B cell (primary cell): Measurements from ENCODE around the gene VPS11. TPM values are rescaled to one million over a fixed set of nuclear protein-coding genes. Genes with fewer than 3 reads are reported as not detected.

Experiments used
- ATAC-seq: fragments of 200-7000 bp; cut with Tn5 transposase; one replicate; pipeline ENCODE4 v1.10.0; 2021; ENCODE audit warnings: low read depth, mild to moderate bottlenecking, moderate number of reproducible peaks, moderate library complexity
- CTCF ChIA-PET: fragments of 350-600 bp; sonication (Branson Sonifier 250); formaldehyde crosslinking; loops from one replicate; lab custom pipeline; 2021; ENCODE audit warnings: antibody characterized with exemption, inconsistent platforms; lab: Charles Lee
- POLR2A ChIA-PET: fragments of 350-600 bp; sonication (Branson Sonifier 250); formaldehyde crosslinking; loops from one replicate; lab custom pipeline; 2021; ENCODE audit warnings: antibody characterized with exemption; lab: Charles Lee
- DNase-seq: peaks from one replicate; pipeline ENCODE4 v3.0.0; 2013
- H2AFZ ChIP-seq: 2 replicates; pipeline ENCODE4 v1.6.1; 2012; ENCODE audit warnings: mild to moderate bottlenecking, low read depth, low read length; ENCODE audit not compliant: insufficient read depth, poor library complexity, severe bottlenecking
- H3K27ac ChIP-seq, 2 donors: 1 replicate in 1 of 2; 2 replicates in 1 of 2; pipeline ENCODE4 v1.5.1; 2012 to 2013; ENCODE audit warnings: low read length in 2 of 2, mild to moderate bottlenecking in 2 of 2, moderate library complexity in 1 of 2
- H3K27me3 ChIP-seq, 4 experiments: fragments of 200-600 bp in 1 of 4; sonication (generic) in 1 of 4; replicated peaks in 1 of 4; 1 replicate in 2 of 4; 2 replicates in 2 of 4; pipeline versions ENCODE4 v1.6.1 to v1.7.0; 2013 to 2016; ENCODE audit warnings: low read length in 3 of 4, mild to moderate bottlenecking in 2 of 4, mixed read lengths in 1 of 4, moderate library complexity in 1 of 4; ENCODE audit not compliant: insufficient read depth in 4 of 4, control insufficient read depth in 3 of 4; ENCODE audit errors: control extremely low read depth in 1 of 4
- H3K36me3 ChIP-seq, 2 experiments: replicated peaks in 1 of 2; 1 replicate in 1 of 2; 2 replicates in 1 of 2; pipeline versions ENCODE4 v1.6.1 to v1.7.1; 2013; ENCODE audit warnings: low read length in 1 of 2; ENCODE audit not compliant: insufficient read depth in 2 of 2, control insufficient read depth in 1 of 2; ENCODE audit errors: control extremely low read depth in 1 of 2, extremely low read depth in 1 of 2
- H3K4me1 ChIP-seq, 2 donors: fragments of 200-600 bp in 1 of 2; sonication (generic) in 1 of 2; 1 replicate in 1 of 2; 2 replicates in 1 of 2; pipeline versions ENCODE4 v1.5.1 to v1.6.1; 2013 to 2017; ENCODE audit warnings: low read length in 2 of 2; ENCODE audit not compliant: control insufficient read depth in 2 of 2, insufficient read depth in 2 of 2
- H3K4me2 ChIP-seq: replicated peaks from 2 replicates; pipeline ENCODE3; 2012; ENCODE audit warnings: mild to moderate bottlenecking, low read depth, low read length; ENCODE audit not compliant: poor library complexity, severe bottlenecking
- H3K4me3 ChIP-seq, 5 experiments: fragments of 200-600 bp in 1 of 5; sonication (generic) in 1 of 5; 1 replicate in 3 of 5; 2 replicates in 2 of 5; pipeline versions ENCODE4 v1.5.1 to v1.7.0; 2011 to 2016; ENCODE audit warnings: low read length in 4 of 5, mild to moderate bottlenecking in 4 of 5, low read depth in 2 of 5, control low read depth in 1 of 5, moderate library complexity in 1 of 5; ENCODE audit not compliant: insufficient read depth in 1 of 5; ENCODE audit errors: control extremely low read depth in 1 of 5, extremely low read depth in 1 of 5
- H3K79me2 ChIP-seq: fragments of 200-600 bp; sonication (generic); one replicate; pipeline ENCODE4 v1.6.0; 2016; ENCODE audit warnings: low read length; ENCODE audit not compliant: control insufficient read depth, insufficient read depth
- H3K9ac ChIP-seq: fragments of 200-600 bp; sonication (generic); 2 replicates; pipeline ENCODE4 v1.6.1; 2017; ENCODE audit warnings: mild to moderate bottlenecking, low read length, moderate library complexity
- H3K9me3 ChIP-seq, 3 donors: one replicate each; pipeline versions ENCODE4 v1.6.1 to v1.7.1; 2013; ENCODE audit warnings: low read length in 2 of 3; ENCODE audit not compliant: control insufficient read depth in 2 of 3, insufficient read depth in 1 of 3; ENCODE audit errors: control extremely low read depth in 1 of 3
- H4K20me1 ChIP-seq: 2 replicates; pipeline ENCODE4 v1.6.0; 2012; ENCODE audit warnings: mild to moderate bottlenecking, low read length; ENCODE audit not compliant: insufficient read depth, control insufficient read depth, poor library complexity, severe bottlenecking
- H3K27ac Mint-ChIP-seq: one replicate; pipeline ENCODE4 v1.8.0; 2021; ENCODE audit warnings: mixed read lengths
- H3K27me3 Mint-ChIP-seq: one replicate; pipeline ENCODE4 v1.8.0; 2021; ENCODE audit warnings: mixed read lengths
- H3K4me1 Mint-ChIP-seq: one replicate; pipeline ENCODE4 v1.8.0; 2021; ENCODE audit warnings: mixed read lengths
- H3K4me3 Mint-ChIP-seq: one replicate; pipeline ENCODE4 v1.8.0; 2021; ENCODE audit warnings: mixed read lengths
- H3K9me3 Mint-ChIP-seq: one replicate; pipeline ENCODE4 v1.8.0; 2022; ENCODE audit warnings: mixed read lengths; ENCODE audit not compliant: insufficient read depth
- EZH2 ChIP-seq: IDR thresholded peaks from 2 replicates; pipeline ENCODE4 v1.6.1; 2012; ENCODE audit warnings: borderline replicate concordance, low read depth, mild to moderate bottlenecking, moderate library complexity, low read length; ENCODE audit not compliant: insufficient read depth, poor library complexity, severe bottlenecking
- WGBS: methylation state at CpG from one replicate; pipeline ENCODE4 v1.1.5; 2013; ENCODE audit warnings: missing lambda C conversion rate; ENCODE audit not compliant: insufficient coverage; 5-methylcytosine and 5-hydroxymethylcytosine counted together
- intact Hi-C: fragments of 100-400 bp; cut with micrococcal nuclease; formaldehyde crosslinking; loops from one replicate; pipeline ENCODE4 v1.10.0; 2022
- polyA plus RNA-seq: library from polyadenylated mRNA; depleted of rRNA; stranded (reverse); fragments of >200 nt; gene quantifications from 2 replicates; pipeline ENCODE4 v1.2.3, GENCODE V29; 2012
- total RNA-seq, 2 donors: library from RNA; stranded (reverse); fragments of 120-200 nt in 1 of 2; gene quantifications; 1 replicate in 1 of 2; 2 replicates in 1 of 2; pipeline versions ENCODE4 v1.2.3 to v1.2.4, GENCODE V29; 2013 to 2022
- TF ChIP-seq, protein P1 (sequence below): fragments of 200-600 bp; IDR thresholded peaks from one replicate; pipeline ENCODE4 v1.8.0; 2022; ENCODE audit warnings: antibody characterized with exemption, mild to moderate bottlenecking

The VPS11 gene
- total and polyA plus RNA-seq, 2 donors (not counting 1 experiment from before 2014, with no cell fraction given), result 35.7 to 64.7 TPM

DNA sequence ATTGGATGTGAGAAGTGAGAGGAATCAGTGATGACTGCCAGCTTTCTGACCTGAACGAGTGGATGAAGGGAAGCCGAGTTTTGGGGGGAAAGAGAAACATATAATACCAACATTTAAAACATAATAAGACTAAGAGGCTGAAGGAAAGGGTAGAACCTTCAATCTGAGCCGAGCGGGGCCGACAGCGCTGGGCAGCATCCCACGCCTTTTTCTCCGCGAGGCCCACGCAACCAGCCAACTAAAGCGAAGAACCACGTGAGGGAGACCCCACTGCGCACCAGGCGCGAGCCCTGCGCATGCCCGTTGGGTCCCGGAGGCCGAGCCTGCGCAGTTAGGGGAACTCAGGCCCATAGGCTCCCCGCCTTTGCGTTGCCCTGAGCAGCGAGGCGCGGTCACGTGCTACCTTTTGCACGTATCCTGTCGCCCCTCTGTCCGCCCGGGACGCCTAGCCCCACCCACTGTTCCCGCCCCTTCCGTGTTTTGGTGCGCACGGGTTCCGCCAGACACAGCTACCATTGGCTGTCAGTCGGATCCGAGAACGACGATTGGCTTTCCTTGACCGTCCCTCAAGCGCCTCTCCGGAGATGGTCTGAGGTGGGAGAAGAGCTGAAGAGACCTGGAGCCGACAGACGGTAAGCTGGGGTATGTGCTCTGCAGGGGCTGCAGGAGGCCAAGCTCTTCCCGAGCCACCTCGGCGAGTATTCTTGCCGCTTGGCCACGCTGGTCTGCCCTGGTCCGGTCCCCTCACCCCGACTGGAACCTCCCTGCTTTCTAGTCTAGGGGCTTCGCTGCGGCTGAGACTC is 53.6 kb downstream of the VPS11 start, which contains the start of gene HINFP:
Gene HINFP (plus strand): TSS at position 573 of the 803 bp plus-strand sequence. CDS start 5,365 bp downstream, outside the sequence.
- peak within 1 kb of the TSS; percentile 76 for H3K4me2 ChIP-seq
- H4K20me1 ChIP-seq, result peaks cover 10% of the 10 kb centered on the region
- peak within 1 kb of the TSS; percentile 91 to 97 (median 95) for H3K4me3 ChIP-seq
- intact Hi-C loops, result loop anchor here (1.0 kb wide), 10 partner anchors 14 to 330 kb away; partner anchors contain the start of genes C2CD2L, DDX6, DPAGT1 and HMBS
- no peaks in the 10 kb centered on the region for H3K27me3 ChIP-seq
- Mint-ChIP-seq H3K9me3 (no peaks in the 10 kb centered on the region), H3K4me3 (peak within 1 kb of the TSS; percentile 87), H3K4me1 (peaks cover 26% of the 10 kb centered on the region), H3K27ac (peak within 1 kb of the TSS; percentile 90), H3K27me3 (no peaks in the 10 kb centered on the region)
- DNase-seq, result peak; percentile 99
- under 1% methylated on average over 52 of the region's 54 CpGs for WGBS
- H3K9me3 ChIP-seq, result no peaks in the 10 kb centered on the region
- peaks cover 15 to 17% of the 10 kb centered on the region in 2 donors for H3K4me1 ChIP-seq
- H2AFZ ChIP-seq, result peak within 1 kb of the TSS; percentile 97
- TF ChIP-seq, protein P1, sequence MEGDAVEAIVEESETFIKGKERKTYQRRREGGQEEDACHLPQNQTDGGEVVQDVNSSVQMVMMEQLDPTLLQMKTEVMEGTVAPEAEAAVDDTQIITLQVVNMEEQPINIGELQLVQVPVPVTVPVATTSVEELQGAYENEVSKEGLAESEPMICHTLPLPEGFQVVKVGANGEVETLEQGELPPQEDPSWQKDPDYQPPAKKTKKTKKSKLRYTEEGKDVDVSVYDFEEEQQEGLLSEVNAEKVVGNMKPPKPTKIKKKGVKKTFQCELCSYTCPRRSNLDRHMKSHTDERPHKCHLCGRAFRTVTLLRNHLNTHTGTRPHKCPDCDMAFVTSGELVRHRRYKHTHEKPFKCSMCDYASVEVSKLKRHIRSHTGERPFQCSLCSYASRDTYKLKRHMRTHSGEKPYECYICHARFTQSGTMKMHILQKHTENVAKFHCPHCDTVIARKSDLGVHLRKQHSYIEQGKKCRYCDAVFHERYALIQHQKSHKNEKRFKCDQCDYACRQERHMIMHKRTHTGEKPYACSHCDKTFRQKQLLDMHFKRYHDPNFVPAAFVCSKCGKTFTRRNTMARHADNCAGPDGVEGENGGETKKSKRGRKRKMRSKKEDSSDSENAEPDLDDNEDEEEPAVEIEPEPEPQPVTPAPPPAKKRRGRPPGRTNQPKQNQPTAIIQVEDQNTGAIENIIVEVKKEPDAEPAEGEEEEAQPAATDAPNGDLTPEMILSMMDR, result no peak
- TF ChIP-seq EZH2, result no peak
- ATAC-seq, result peak; percentile 98
- H3K27ac ChIP-seq, result peak within 1 kb of the TSS; percentile 72 to 90
- H3K9ac ChIP-seq, result peak within 1 kb of the TSS; percentile 89
- ChIA-PET CTCF (interaction anchor here (0.5 to 2.1 kb wide), 7 partner anchors 12 to 363 kb away, joined by 3 to 8 read pairs (median 4); partner anchors contain the start of genes CBL and VPS11), POLR2A (interaction anchor here (0.5 to 1.9 kb wide), 10 partner anchors 9 to 229 kb away, joined by 3 to 11 read pairs (median 6); partner anchors contain the start of genes C2CD2L, DPAGT1 and NLRX1)
- peaks cover 0 to 12% of the 10 kb centered on the region in 2 experiments for H3K36me3 ChIP-seq
- H3K79me2 ChIP-seq, result peaks cover 45% of the 10 kb centered on the region
